ENCODE results near the gene CPLX1.

CPLX1 gene

DNA sequence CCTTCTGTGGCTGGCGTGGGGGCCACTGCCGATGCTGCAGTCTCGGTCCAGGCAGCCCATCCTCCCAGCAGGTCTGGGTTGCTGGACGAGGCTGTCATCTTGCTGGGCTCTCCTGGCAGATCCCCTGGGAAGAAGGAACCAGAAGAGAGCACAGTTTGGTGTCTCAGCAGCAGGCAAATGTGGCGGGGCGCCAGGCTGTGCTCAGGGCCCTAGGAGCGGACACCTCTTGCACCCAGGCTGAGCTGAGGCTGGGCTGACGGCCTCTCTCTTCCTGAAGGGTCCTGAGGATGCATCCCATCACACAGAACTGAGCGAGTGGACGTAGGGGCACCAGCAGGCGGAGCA lies 39.2 kb upstream of the CPLX1 start:
- Histone ChIP-seq H3K9ac (ENCODE audit: low read depth, low read length, poor library complexity) (no peak overlapping the region), H3K4ac (ENCODE audit: low read length) (no peak overlapping the region), H2BK12ac (ENCODE audit: low read length) (no peak overlapping the region), H2BK5ac (ENCODE audit: low read length) (no peak overlapping the region), H3K4me3 (ENCODE audit: low read length in 2 of 2) (peak overlapping the region in 1 of 2 donors; percentile 65), H3K27ac (replicated peaks; ENCODE audit: low read length) (no peak overlapping the region), H3K23ac (ENCODE audit: low read depth, low read length, poor library complexity) (peak overlapping the region; percentile 3), H2BK15ac (ENCODE audit: low read length) (no peak overlapping the region), H3K18ac (ENCODE audit: low read length) (no peak overlapping the region), H4K8ac (ENCODE audit: low read depth, low read length) (no peak overlapping the region), H3K27me3 (ENCODE audit: control insufficient read depth in 3 of 3, insufficient read depth in 3 of 3, low read depth in 1 of 3, low read length in 3 of 3) (peaks cover 0 to 1% (median 0%) of the 10 kb centered on the region in 3 experiments), H3K9me3 (replicated peaks in 1 of 2; ENCODE audit: control insufficient read depth in 2 of 2, insufficient read depth in 1 of 2, low read depth in 1 of 2, low read length in 2 of 2) (peaks cover 0 to 8% of the 10 kb centered on the region in 2 donors), H3K4me1 (ENCODE audit: control insufficient read depth in 2 of 2, insufficient read depth in 1 of 2, low read depth in 1 of 2, low read length in 2 of 2) (no peaks in the 10 kb centered on the region), H4K91ac (ENCODE audit: low read depth, low read length, poor library complexity) (no peak overlapping the region), H2BK120ac (ENCODE audit: low read depth, low read length) (no peak overlapping the region), H3K36me3 (replicated peaks in 1 of 2; ENCODE audit: control insufficient read depth in 2 of 2, insufficient read depth in 2 of 2, low read length in 2 of 2) (peaks cover 41 to 87% of the 10 kb centered on the region in 2 donors), H3K14ac (ENCODE audit: low read length) (no peak overlapping the region), H3K4me2 (ENCODE audit: insufficient read depth, low read length, poor library complexity, severe bottlenecking) (no peak overlapping the region), H3K79me1 (ENCODE audit: low read depth, low read length) (peaks cover 5% of the 10 kb centered on the region), H2AFZ (ENCODE audit: low read length) (no peak overlapping the region), H2AK5ac (ENCODE audit: low read depth, low read length) (no peak overlapping the region)
- DNase-seq (ENCODE audit: low spot score), result no peak
- no CpG with 5 or more reads among the region's 11 CpGs for WGBS, 2 donors (ENCODE audit: extremely low coverage in 2 of 2, insufficient read length in 2 of 2, insufficient replicate concordance in 1 of 2)

DNA sequence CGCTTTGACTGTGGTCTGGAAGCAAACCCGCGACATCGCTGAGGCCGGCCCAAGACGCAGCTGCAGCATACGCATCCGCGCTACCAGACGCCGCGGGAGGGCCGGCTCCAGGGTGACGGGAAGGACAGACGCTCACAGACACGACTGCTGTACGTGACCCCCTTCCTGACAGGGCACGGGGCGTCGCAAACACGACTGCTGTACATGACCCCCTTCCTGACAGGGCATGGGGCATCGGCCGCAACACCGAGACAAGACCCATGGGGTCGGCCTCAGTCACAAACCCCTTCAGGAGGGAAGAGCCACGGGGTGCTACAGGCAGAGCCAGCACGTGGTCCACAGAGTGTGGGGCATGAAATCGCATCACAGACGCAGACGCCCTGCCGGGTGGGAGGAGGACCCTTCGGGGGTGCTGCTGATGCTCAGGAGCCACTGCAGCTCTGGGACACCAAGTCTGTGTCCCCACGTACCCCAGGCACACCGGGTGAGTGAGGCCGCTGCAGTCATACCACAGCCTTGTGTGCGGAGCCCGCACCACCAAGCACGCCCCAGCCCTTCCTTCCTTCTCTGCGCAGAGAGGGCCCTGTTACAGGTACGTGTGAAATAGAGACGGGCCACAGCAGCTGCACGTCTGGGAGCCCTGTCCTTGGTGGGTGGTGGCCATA lies 38.7 kb upstream of the CPLX1 start:
- Histone ChIP-seq H3K18ac (ENCODE audit: low read length) (no peak overlapping the region), H2AFZ (ENCODE audit: low read length) (no peak overlapping the region), H3K27ac (replicated peaks; ENCODE audit: low read length) (no peak overlapping the region), H3K4me2 (ENCODE audit: insufficient read depth, low read length, poor library complexity, severe bottlenecking) (no peak overlapping the region), H3K4me1 (ENCODE audit: control insufficient read depth in 2 of 2, insufficient read depth in 1 of 2, low read depth in 1 of 2, low read length in 2 of 2) (no peaks in the 10 kb centered on the region), H4K91ac (ENCODE audit: low read depth, low read length, poor library complexity) (no peak overlapping the region), H3K9ac (ENCODE audit: low read depth, low read length, poor library complexity) (peak overlapping the region; percentile 44), H3K4me3 (ENCODE audit: low read length in 2 of 2) (peak overlapping the region in 1 of 2 donors; percentile 65), H3K27me3 (ENCODE audit: control insufficient read depth in 3 of 3, insufficient read depth in 3 of 3, low read depth in 1 of 3, low read length in 3 of 3) (peaks cover 0 to 1% (median 0%) of the 10 kb centered on the region in 3 experiments), H2BK120ac (ENCODE audit: low read depth, low read length) (no peak overlapping the region), H3K9me3 (replicated peaks in 1 of 2; ENCODE audit: control insufficient read depth in 2 of 2, insufficient read depth in 1 of 2, low read depth in 1 of 2, low read length in 2 of 2) (peaks cover 0 to 5% of the 10 kb centered on the region in 2 donors), H3K14ac (ENCODE audit: low read length) (no peak overlapping the region), H2BK15ac (ENCODE audit: low read length) (no peak overlapping the region), H4K8ac (ENCODE audit: low read depth, low read length) (no peak overlapping the region), H3K23ac (ENCODE audit: low read depth, low read length, poor library complexity) (peak overlapping the region; percentile 3), H2AK5ac (ENCODE audit: low read depth, low read length) (no peak overlapping the region), H3K79me1 (ENCODE audit: low read depth, low read length) (peaks cover 5% of the 10 kb centered on the region), H3K36me3 (replicated peaks in 1 of 2; ENCODE audit: control insufficient read depth in 2 of 2, insufficient read depth in 2 of 2, low read length in 2 of 2) (peaks cover 38 to 86% of the 10 kb centered on the region in 2 donors), H3K4ac (ENCODE audit: low read length) (no peak overlapping the region), H2BK12ac (ENCODE audit: low read length) (no peak overlapping the region), H2BK5ac (ENCODE audit: low read length) (no peak overlapping the region)
- WGBS, 2 donors (ENCODE audit: extremely low coverage in 2 of 2, insufficient read length in 2 of 2, insufficient replicate concordance in 1 of 2), result no CpG with 5 or more reads among the region's 42 CpGs
- no peak for DNase-seq (ENCODE audit: low spot score)

DNA sequence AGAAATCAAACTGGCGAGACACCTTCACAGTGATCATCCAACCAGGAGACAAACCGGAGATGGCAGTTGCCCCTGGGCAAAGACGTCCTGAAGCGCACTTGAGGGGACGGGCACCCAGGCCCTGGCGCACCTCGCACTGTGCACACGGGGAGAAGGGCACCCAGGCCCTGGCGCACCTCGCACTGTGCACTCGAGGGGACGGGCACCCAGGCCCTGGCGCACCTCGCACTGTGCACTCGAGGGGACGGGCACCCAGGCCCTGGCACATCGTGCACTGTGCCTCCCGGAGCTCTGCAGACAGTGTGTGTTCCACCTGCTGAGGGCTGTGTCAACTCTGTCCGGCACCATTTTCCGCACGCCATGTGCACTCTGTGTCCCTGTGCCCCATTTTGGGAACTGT lies 34.6 kb upstream of the CPLX1 start:
- Histone ChIP-seq H3K14ac (ENCODE audit: low read length) (no peak overlapping the region), H3K9ac (ENCODE audit: low read depth, low read length, poor library complexity) (no peak overlapping the region), H2AFZ (ENCODE audit: low read length) (no peak overlapping the region), H3K23ac (ENCODE audit: low read depth, low read length, poor library complexity) (no peak overlapping the region), H3K18ac (ENCODE audit: low read length) (no peak overlapping the region), H2BK5ac (ENCODE audit: low read length) (no peak overlapping the region), H3K79me1 (ENCODE audit: low read depth, low read length) (peaks cover 2% of the 10 kb centered on the region), H2AK5ac (ENCODE audit: low read depth, low read length) (no peak overlapping the region), H4K91ac (ENCODE audit: low read depth, low read length, poor library complexity) (no peak overlapping the region), H4K8ac (ENCODE audit: low read depth, low read length) (no peak overlapping the region), H2BK120ac (ENCODE audit: low read depth, low read length) (no peak overlapping the region), H3K4ac (ENCODE audit: low read length) (no peak overlapping the region), H3K4me2 (ENCODE audit: insufficient read depth, low read length, poor library complexity, severe bottlenecking) (no peak overlapping the region), H2BK12ac (ENCODE audit: low read length) (no peak overlapping the region), H3K4me1 (ENCODE audit: control insufficient read depth in 2 of 2, insufficient read depth in 1 of 2, low read depth in 1 of 2, low read length in 2 of 2) (no peaks in the 10 kb centered on the region), H3K4me3 (ENCODE audit: low read length in 2 of 2) (no peak overlapping the region), H3K9me3 (replicated peaks in 1 of 2; ENCODE audit: control insufficient read depth in 2 of 2, insufficient read depth in 1 of 2, low read depth in 1 of 2, low read length in 2 of 2) (no peaks in the 10 kb centered on the region), H3K27me3 (ENCODE audit: control insufficient read depth in 3 of 3, insufficient read depth in 3 of 3, low read depth in 1 of 3, low read length in 3 of 3) (no peaks in the 10 kb centered on the region), H3K36me3 (replicated peaks in 1 of 2; ENCODE audit: control insufficient read depth in 2 of 2, insufficient read depth in 2 of 2, low read length in 2 of 2) (peaks cover 30 to 95% of the 10 kb centered on the region in 2 donors), H2BK15ac (ENCODE audit: low read length) (no peak overlapping the region), H3K27ac (replicated peaks; ENCODE audit: low read length) (no peak overlapping the region)
- no CpG with 5 or more reads among the region's 21 CpGs for WGBS, 2 donors (ENCODE audit: extremely low coverage in 2 of 2, insufficient read length in 2 of 2, insufficient replicate concordance in 1 of 2)
- DNase-seq (ENCODE audit: low spot score), result no peak

DNA sequence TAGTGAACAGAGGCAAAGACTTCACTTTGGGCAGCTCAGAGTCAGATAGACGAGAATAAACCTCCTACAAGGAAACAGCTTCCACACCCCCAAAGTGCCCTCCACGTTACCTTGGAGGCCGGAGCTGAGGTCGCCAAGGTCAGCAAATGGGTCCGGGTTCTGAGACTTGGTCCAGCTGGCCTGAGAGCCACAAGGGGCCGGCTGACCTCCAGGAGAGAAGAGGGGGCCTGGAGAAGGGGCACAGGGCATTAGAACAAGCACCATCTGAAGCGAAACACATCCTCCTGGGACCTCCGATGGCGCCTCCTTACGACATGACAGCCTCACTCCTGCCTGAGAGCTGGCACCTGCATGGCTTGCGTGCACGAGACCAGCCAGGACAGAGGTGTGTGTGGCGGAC lies 33.6 kb upstream of the CPLX1 start:
- Histone ChIP-seq H3K27me3 (ENCODE audit: control insufficient read depth in 3 of 3, insufficient read depth in 3 of 3, low read depth in 1 of 3, low read length in 3 of 3) (no peaks in the 10 kb centered on the region), H3K9ac (ENCODE audit: low read depth, low read length, poor library complexity) (no peak overlapping the region), H3K23ac (ENCODE audit: low read depth, low read length, poor library complexity) (peak overlapping the region; percentile 57), H3K18ac (ENCODE audit: low read length) (no peak overlapping the region), H4K91ac (ENCODE audit: low read depth, low read length, poor library complexity) (no peak overlapping the region), H3K4me2 (ENCODE audit: insufficient read depth, low read length, poor library complexity, severe bottlenecking) (no peak overlapping the region), H2BK15ac (ENCODE audit: low read length) (no peak overlapping the region), H3K4me1 (ENCODE audit: control insufficient read depth in 2 of 2, insufficient read depth in 1 of 2, low read depth in 1 of 2, low read length in 2 of 2) (no peaks in the 10 kb centered on the region), H3K4me3 (ENCODE audit: low read length in 2 of 2) (no peak overlapping the region), H2BK120ac (ENCODE audit: low read depth, low read length) (no peak overlapping the region), H2BK5ac (ENCODE audit: low read length) (no peak overlapping the region), H2AFZ (ENCODE audit: low read length) (no peak overlapping the region), H2BK12ac (ENCODE audit: low read length) (no peak overlapping the region), H3K14ac (ENCODE audit: low read length) (no peak overlapping the region), H3K4ac (ENCODE audit: low read length) (no peak overlapping the region), H4K8ac (ENCODE audit: low read depth, low read length) (no peak overlapping the region), H3K27ac (replicated peaks; ENCODE audit: low read length) (no peak overlapping the region), H2AK5ac (ENCODE audit: low read depth, low read length) (no peak overlapping the region), H3K9me3 (replicated peaks in 1 of 2; ENCODE audit: control insufficient read depth in 2 of 2, insufficient read depth in 1 of 2, low read depth in 1 of 2, low read length in 2 of 2) (no peaks in the 10 kb centered on the region), H3K36me3 (replicated peaks in 1 of 2; ENCODE audit: control insufficient read depth in 2 of 2, insufficient read depth in 2 of 2, low read length in 2 of 2) (peaks cover 26 to 91% of the 10 kb centered on the region in 2 donors), H3K79me1 (ENCODE audit: low read depth, low read length) (no peaks in the 10 kb centered on the region)
- WGBS, 2 donors (ENCODE audit: extremely low coverage in 2 of 2, insufficient read length in 2 of 2, insufficient replicate concordance in 1 of 2), result no CpG with 5 or more reads among the region's 13 CpGs
- DNase-seq (ENCODE audit: low spot score), result no peak

All from neuronal stem cell (in vitro differentiated cells).